ENCODE results near the gene ETS2.

DNA sequence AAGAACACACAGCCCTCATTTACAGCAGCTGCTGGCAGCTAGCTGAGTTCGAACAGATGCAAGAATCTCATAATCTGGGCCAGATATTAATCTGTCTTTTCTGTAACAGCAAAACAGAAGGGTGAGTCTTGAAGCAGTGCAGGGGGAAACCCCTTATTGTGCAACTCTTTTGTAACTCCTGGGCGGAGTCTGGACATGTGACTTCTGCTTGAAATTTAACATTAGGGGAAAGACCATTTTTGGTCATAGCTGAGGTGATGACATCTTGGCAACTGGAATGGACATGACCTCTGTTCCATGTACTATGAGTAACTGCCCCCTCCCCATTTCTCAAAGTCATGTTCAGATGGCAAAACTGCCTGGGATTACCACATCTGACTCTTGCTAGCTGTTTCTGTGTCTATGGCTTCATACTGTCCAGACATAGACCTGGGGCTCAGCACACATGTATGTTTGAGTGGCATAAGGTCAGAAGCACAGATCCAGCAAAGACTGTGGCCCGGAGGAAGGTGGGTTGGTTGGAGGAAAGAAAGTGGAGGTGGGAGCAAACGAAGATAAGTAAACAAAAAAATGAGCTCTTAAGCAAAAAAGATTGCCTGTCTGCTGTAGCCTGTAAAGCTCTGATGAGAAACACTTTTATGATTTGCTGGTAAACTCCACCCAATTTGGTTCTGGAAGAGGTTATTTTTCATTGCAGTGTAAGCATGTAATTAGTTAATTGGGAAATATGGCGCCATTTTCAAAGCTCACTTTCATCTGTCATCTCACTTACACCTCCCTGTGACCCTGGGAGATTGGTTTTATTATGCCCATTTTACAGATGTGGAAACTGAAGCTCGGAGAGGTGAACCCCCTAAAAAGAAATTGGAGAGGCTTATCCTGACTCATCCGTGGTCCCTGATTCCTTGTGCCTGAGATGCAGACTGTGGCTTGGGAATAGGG, 26.1 kb downstream of the ETS2 start:
- TF ChIP-seq, protein P1, sequence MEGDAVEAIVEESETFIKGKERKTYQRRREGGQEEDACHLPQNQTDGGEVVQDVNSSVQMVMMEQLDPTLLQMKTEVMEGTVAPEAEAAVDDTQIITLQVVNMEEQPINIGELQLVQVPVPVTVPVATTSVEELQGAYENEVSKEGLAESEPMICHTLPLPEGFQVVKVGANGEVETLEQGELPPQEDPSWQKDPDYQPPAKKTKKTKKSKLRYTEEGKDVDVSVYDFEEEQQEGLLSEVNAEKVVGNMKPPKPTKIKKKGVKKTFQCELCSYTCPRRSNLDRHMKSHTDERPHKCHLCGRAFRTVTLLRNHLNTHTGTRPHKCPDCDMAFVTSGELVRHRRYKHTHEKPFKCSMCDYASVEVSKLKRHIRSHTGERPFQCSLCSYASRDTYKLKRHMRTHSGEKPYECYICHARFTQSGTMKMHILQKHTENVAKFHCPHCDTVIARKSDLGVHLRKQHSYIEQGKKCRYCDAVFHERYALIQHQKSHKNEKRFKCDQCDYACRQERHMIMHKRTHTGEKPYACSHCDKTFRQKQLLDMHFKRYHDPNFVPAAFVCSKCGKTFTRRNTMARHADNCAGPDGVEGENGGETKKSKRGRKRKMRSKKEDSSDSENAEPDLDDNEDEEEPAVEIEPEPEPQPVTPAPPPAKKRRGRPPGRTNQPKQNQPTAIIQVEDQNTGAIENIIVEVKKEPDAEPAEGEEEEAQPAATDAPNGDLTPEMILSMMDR (IDR thresholded peaks at IDR 0.05; ENCODE audit: insufficient read depth, low read length, poor library complexity, severe bottlenecking) = no peak
- TF ChIP-seq EZH2phosphoT487 (conservative IDR thresholded peaks at IDR 0.05; ENCODE audit: low read length) = no peak
